Vagina (tissue), 2 donors: ENCODE results near the gene HEG1.

Experiments used
- CTCF ChIP-seq, 3 experiments: fragments of 450-650 bp in 2 of 3; fragments of 200-600 bp in 1 of 3; sonication (generic) in 1 of 3; IDR thresholded peaks; one replicate each; pipeline ENCODE4 v1.5.1; 2017 to 2019; ENCODE audit warnings: antibody characterized with exemption in 3 of 3, mild to moderate bottlenecking in 2 of 3, moderate library complexity in 2 of 3
- POLR2A ChIP-seq, 2 donors: fragments of 450-650 bp; IDR thresholded peaks; one replicate each; pipeline ENCODE4 v1.6.1; 2017; ENCODE audit warnings: antibody characterized with exemption in 2 of 2, mild to moderate bottlenecking in 2 of 2, moderate library complexity in 2 of 2
- POLR2AphosphoS5 ChIP-seq, 2 donors: sonication (generic); formaldehyde crosslinking; IDR thresholded peaks; one replicate each; pipeline ENCODE4 v1.9.0; 2017; ENCODE audit warnings: antibody characterized with exemption in 2 of 2, mild to moderate bottlenecking in 2 of 2, low read depth in 1 of 2; ENCODE audit not compliant: insufficient read depth in 1 of 2

GRCh38 chr3:124923833-124924232, 132.0 kb downstream of the HEG1 start:
- TF ChIP-seq POLR2A (IDR thresholded peaks at IDR 0.05) (no peak), CTCF (IDR thresholded peaks at IDR 0.05) (no peak), POLR2AphosphoS5 (IDR thresholded peaks at IDR 0.05; ENCODE audit: insufficient read depth in 1 of 2, low read depth in 1 of 2) (no peak)
